Right ventricle myocardium inferior (tissue), 1 donor: Measurements from ENCODE around the gene DGKE. TPM values are rescaled to one million over a fixed set of nuclear protein-coding genes. Genes with fewer than 3 reads are reported as not detected.

Source experiments
- total RNA-seq: library from RNA; stranded (reverse); fragmentation: NEBNext Ultra II Directional; extraction: Animal tissue kit (Norgen Biotek cat#: 25700); gene quantifications from one replicate; pipeline ENCODE4 v1.2.1, GENCODE V29; 2021
- donor health status: DM: no; HTN: yes; CAD: no; lungs with severe emphysema.

DGKE gene
- total RNA-seq, 1 donor from 2014 or later: 3.0 TPM

Other genes with a start within 250 kb of the DGKE start
- 0.70 TPM for gene NOG, start 240.5 kb upstream of the DGKE start, total RNA-seq
- 1.1 TPM for gene C17orf67, start 231 bp upstream of the DGKE start, total RNA-seq
- 22.5 TPM for gene TRIM25, start 79.9 kb downstream of the DGKE start, total RNA-seq
- 8.7 TPM for gene COIL, start 126.9 kb downstream of the DGKE start, total RNA-seq
- 93.8 TPM for gene SCPEP1, start 144.0 kb downstream of the DGKE start, total RNA-seq